DOHH2 (cell line): ENCODE results near the gene CST6.

Experiments
- H3F3A ChIP-seq: fragments of 200-600 bp; sonication (generic), shearing (Covaris generic); 2 replicates; pipeline ENCODE4 v1.6.0; 2016; ENCODE audit warnings: antibody characterized with exemption, mild to moderate bottlenecking; ENCODE audit not compliant: control insufficient read depth, insufficient read depth
- H3K27ac ChIP-seq: fragments of 200-600 bp; sonication (generic); 2 replicates; pipeline ENCODE4 v1.5.1; 2014; ENCODE audit warnings: low read depth, mild to moderate bottlenecking, low read length, moderate library complexity
- H3K27me3 ChIP-seq: fragments of 200-600 bp; sonication (generic); 2 replicates; pipeline ENCODE4 v1.6.1; 2014; ENCODE audit warnings: mild to moderate bottlenecking, low read length, mixed read lengths; ENCODE audit not compliant: control insufficient read depth
- H3K36me3 ChIP-seq: fragments of 200-600 bp; sonication (generic); 2 replicates; pipeline ENCODE4 v1.6.1; 2014; ENCODE audit warnings: mild to moderate bottlenecking, low read length, moderate library complexity, mixed read lengths; ENCODE audit not compliant: control insufficient read depth
- H3K4me1 ChIP-seq: fragments of 200-600 bp; sonication (generic); 2 replicates; pipeline ENCODE4 v1.6.1; 2014; ENCODE audit warnings: mild to moderate bottlenecking, low read length, mixed read lengths; ENCODE audit not compliant: control insufficient read depth
- H3K4me2 ChIP-seq: fragments of 200-600 bp; sonication (generic); 2 replicates; pipeline ENCODE4 v1.6.0; 2014; ENCODE audit warnings: mild to moderate bottlenecking, low read length, moderate library complexity
- H3K4me3 ChIP-seq: fragments of 200-600 bp; sonication (generic); 2 replicates; pipeline ENCODE4 v1.5.1; 2014; ENCODE audit warnings: mild to moderate bottlenecking, low read length, mixed read lengths
- H3K79me2 ChIP-seq: fragments of 200-600 bp; sonication (generic); 2 replicates; pipeline ENCODE4 v1.6.1; 2014; ENCODE audit warnings: mild to moderate bottlenecking, low read length, mixed read lengths; ENCODE audit not compliant: control insufficient read depth
- H3K9me2 ChIP-seq: fragments of 200-600 bp; sonication (generic); replicated peaks from 2 replicates; pipeline ENCODE4 v1.6.1; 2014; ENCODE audit warnings: mild to moderate bottlenecking, low read length, mixed read lengths; ENCODE audit not compliant: control insufficient read depth
- H3K9me3 ChIP-seq: fragments of 200-600 bp; sonication (generic); 2 replicates; pipeline ENCODE4 v1.6.1; 2014; ENCODE audit warnings: antibody characterized with exemption, low read length, mixed read lengths; ENCODE audit not compliant: control insufficient read depth, insufficient read depth
- H4K20me1 ChIP-seq: fragments of 200-600 bp; sonication (generic); 2 replicates; pipeline ENCODE4 v1.6.0; 2014; ENCODE audit warnings: low read depth, mild to moderate bottlenecking, antibody characterized with exemption, low read length, moderate library complexity; ENCODE audit not compliant: control insufficient read depth, insufficient read depth
- CTCF ChIP-seq: fragments of 200-600 bp; sonication (generic); IDR thresholded peaks from one replicate; pipeline ENCODE4 v1.5.1; 2014; ENCODE audit warnings: antibody characterized with exemption, mild to moderate bottlenecking, low read depth, low read length; ENCODE audit not compliant: poor library complexity, severe bottlenecking
- EZH2phosphoT487 ChIP-seq: fragments of 200-600 bp; sonication (generic); IDR thresholded peaks from 2 replicates; pipeline ENCODE4 v1.6.1; 2017; ENCODE audit warnings: borderline replicate concordance, mild to moderate bottlenecking, antibody characterized with exemption, low read length, moderate library complexity, mixed read lengths

The CST6 gene

GRCh38 chr11:66004186-66004585 lies 7.6 kb upstream of the CST6 start:
- Histone ChIP-seq H3K27me3 (no peaks in the 10 kb centered on the region), H3K36me3 (peaks cover 49% of the 10 kb centered on the region), H3K27ac (no peak overlapping the region), H3K79me2 (peaks cover 46% of the 10 kb centered on the region), H3K4me3 (no peak overlapping the region), H3K4me2 (no peak overlapping the region), H3K9me2 (no peaks in the 10 kb centered on the region), H3K4me1 (peaks cover 14% of the 10 kb centered on the region), H4K20me1 (peaks cover 8% of the 10 kb centered on the region; the same call in 1 of the 2 replicates), H3F3A (peaks cover 15% of the 10 kb centered on the region), H3K9me3 (no peaks in the 10 kb centered on the region)
- no peak for TF ChIP-seq EZH2phosphoT487
- TF ChIP-seq CTCF, result no peak

GRCh38 chr11:66006134-66006890 lies 5.5 kb upstream of the CST6 start:
- Histone ChIP-seq H3K79me2 (peaks cover 26% of the 10 kb centered on the region), H4K20me1 (peaks cover 5% of the 10 kb centered on the region; the same call in 1 of the 2 replicates), H3K9me2 (no peaks in the 10 kb centered on the region), H3K36me3 (peaks cover 36% of the 10 kb centered on the region), H3K4me3 (no peak overlapping the region), H3K4me2 (no peak overlapping the region), H3K9me3 (no peaks in the 10 kb centered on the region), H3K4me1 (peaks cover 6% of the 10 kb centered on the region), H3K27me3 (no peaks in the 10 kb centered on the region), H3K27ac (no peak overlapping the region), H3F3A (peaks cover 15% of the 10 kb centered on the region)
- TF ChIP-seq EZH2phosphoT487 (no peak), CTCF (no peak)

GRCh38 chr11:66006891-66007176 lies 5.0 kb upstream of the CST6 start:
- peaks cover 6% of the 10 kb centered on the region for H3K4me1 ChIP-seq
- no peak overlapping the region for H3K4me3 ChIP-seq
- H3K27ac ChIP-seq, result no peak overlapping the region
- peaks cover 12% of the 10 kb centered on the region for H3F3A ChIP-seq
- H3K79me2 ChIP-seq, result peaks cover 21% of the 10 kb centered on the region
- TF ChIP-seq CTCF (no peak), EZH2phosphoT487 (no peak)
- H3K27me3 ChIP-seq, result 0 out of 2 replicates have a peak, but pooled peaks cover 4% of the 10 kb centered on the region
- no peak overlapping the region for H3K4me2 ChIP-seq
- no peaks in the 10 kb centered on the region for H3K9me3 ChIP-seq
- peaks cover 31% of the 10 kb centered on the region for H3K36me3 ChIP-seq
- peaks cover 5% of the 10 kb centered on the region; the same call in 1 of the 2 replicates for H4K20me1 ChIP-seq
- H3K9me2 ChIP-seq, result no peaks in the 10 kb centered on the region
